GM20431 (cell line): ENCODE data around the gene PGRMC2.
"Not testable (repeated sequence)": the region's sequence is repeated elsewhere in the genome, so short reads cannot be mapped to it uniquely, and the experiment has no call there.

Source experiments
- in situ Hi-C: fragments of 300-500 bp; cut with MseI, MboI; formaldehyde crosslinking; loops from one replicate; pipeline ENCODE4 v1.15.0; 2020; ENCODE audit warnings: low sequenced_read_pairs; ENCODE audit not compliant: unreplicated experiment

The PGRMC2 gene

DNA sequence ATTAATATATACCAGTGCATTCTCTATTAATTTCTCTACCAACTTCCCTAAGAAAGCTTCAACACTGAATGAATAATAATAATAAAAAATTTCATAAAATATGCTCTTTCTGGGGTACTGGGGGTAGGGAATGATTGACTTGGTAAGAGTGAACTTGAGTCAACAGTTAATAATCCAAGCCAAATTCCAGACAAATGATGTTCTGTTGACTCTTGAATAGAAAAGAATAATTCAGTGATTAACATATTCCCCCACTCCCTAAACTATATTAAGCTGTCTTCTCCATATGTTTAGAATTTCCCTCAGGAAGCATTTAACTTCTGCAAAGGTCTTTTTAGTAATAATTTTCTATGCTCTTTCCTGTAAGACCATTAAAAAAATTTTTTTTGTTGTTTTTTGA is 12.3 kb downstream of the PGRMC2 start:
- in situ Hi-C loops: no loop called here

DNA sequence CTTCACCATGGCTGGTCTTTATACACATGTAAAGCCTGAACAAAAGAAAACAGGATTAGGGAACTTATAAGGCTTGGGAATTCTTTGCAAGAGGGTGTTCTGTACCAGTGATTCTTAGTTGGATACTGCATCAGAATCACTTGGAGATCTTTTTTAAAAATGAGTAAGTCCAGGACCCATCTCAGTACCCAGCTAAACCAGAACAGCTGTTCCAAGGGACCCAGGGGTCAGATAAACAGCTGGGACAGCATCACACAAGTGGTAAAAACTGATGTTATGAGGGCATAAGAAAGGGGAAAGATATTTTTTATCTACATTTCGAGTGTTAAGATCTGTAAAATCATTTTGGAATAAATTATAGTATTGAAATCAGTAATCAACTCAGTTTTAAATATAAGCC is 16.1 kb downstream of the PGRMC2 start:
- in situ Hi-C loops: no loop called here

DNA sequence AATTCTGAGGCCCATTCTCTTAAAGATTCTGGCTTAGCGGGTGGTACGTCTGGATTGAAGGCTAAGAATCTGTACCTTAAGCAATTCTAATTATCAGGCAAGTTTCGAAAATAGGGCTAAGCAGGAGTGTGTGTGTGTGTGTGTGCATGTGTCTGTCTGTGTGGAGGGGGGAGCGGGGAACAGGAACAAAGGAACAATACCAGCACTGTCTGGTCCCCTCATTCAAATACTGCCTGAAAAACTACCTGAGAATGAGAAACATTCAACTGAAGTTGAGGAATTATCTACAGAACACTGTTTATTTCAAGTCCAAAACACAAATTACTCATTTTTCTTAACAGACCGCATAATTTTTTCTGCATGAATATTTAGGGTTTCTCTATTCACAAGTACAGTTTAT is 18.6 kb downstream of the PGRMC2 start:
- in situ Hi-C loops: no loop called here

DNA sequence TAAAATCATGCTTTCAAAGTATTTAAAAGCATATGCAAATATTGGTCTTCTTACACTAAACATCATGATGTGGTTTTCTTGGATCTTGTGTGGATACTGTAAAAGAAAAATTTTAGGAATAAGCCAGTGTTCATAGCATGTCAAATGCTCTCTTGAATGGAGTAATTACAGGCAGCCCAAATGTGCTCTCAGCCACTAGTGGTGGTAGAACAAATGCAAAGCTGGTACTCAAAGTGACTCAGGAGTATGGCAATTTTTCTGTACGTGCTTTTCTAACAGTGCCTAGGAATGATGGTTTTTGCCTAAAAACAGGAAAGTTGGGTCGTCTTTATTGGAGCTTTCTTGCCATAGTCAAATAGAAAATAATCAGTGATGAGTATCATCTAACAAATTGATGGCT is 19.9 kb downstream of the PGRMC2 start:
- in situ Hi-C loops: no loop called here

DNA sequence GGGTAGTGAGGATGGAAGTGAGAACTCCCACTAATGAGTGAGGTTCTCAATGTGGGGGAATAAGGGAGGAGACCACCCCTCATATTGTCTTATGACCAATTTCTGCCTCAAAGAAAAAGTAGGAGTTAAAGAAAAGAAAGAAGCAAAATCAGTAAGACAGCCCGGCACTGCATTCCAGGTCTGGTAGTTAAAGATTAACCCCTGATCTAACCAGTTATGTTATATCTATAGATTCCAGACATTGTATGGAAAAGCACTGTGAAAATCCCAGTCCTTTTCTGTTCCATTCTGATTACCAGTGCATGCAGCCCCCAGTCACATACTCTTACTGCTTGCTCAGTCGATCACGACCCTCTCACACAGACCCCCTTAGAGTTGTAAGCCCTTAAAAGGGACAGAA is 20.4 kb downstream of the PGRMC2 start:
- in situ Hi-C loops: not testable (repeated sequence)

DNA sequence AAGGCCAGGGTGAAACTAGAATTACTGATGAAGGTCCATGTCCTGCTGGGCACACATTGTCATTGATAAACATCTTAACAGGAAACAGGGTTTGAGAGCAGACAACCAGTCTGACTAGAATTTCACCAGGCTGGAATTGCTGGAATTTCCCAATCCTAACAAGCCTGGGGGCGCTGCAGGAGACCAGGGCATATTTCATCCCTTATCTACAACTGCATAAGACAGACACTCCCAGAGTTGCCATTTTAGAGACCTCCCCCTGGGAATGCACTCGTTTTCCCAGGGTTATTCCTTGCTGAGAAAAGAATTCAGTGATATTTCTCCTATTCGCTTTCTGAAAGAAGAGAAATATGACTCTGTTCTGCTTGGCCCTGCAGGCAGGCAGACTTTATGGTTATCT is 22.1 kb downstream of the PGRMC2 start:
- in situ Hi-C loops: not testable (repeated sequence)

DNA sequence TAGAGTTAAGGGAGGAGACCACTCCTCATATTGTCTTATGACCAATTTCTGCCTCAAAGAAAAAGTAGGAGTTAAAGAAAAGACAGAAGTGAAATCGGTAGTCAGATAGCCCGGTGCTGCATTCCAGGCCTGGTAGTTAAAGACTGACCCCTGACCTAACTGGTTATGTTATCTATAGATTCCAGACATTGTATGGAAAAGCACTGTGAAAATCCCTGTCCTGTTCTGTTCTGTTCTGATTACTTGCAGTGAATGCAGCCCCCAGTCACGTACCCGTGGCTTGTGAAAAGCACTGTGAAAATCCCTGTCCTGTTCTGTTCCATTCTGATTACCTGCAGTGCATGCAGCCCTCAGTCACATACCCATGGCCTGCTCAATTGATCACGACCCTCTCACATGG is 27.7 kb downstream of the PGRMC2 start:
- in situ Hi-C loops: not testable (repeated sequence)

DNA sequence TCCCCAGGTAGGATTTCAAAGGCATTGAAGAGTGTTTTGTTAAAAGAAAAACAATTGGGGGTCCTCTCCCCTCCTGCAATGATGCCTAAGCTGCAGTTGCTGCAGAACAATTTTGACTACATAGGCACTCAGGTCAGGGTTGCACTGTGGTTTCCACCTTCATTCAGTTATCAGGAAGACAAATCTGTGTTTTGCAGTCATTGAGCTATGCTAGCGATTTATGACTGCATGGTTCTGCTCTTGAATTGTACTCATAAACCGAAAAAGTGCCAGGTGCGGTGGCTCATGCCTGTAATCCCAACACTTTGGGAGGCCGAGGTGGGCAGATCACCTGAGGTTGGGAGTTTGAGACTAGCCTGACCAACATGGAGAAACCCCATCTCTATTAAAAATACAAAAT is 29.4 kb downstream of the PGRMC2 start:
- in situ Hi-C loops: not testable (repeated sequence)

DNA sequence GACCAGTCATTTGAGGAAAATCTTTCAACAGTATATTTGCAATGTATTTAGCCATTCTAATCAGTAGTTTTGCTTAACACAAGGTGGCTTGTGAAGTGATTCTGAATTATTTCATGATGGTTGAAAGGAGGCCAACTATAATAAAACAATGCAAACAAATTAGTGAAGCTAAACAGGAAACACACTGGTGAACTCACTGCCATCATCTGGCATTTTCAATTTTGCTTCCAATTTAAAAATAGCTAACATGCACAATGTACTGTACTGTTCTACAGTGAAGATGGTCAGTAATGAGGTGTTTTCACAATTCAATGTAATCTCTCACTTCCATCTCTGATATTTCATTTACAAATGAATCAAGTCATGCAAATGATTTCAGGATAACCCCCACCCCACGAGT is 31.1 kb downstream of the PGRMC2 start:
- in situ Hi-C loops: no loop called here

DNA sequence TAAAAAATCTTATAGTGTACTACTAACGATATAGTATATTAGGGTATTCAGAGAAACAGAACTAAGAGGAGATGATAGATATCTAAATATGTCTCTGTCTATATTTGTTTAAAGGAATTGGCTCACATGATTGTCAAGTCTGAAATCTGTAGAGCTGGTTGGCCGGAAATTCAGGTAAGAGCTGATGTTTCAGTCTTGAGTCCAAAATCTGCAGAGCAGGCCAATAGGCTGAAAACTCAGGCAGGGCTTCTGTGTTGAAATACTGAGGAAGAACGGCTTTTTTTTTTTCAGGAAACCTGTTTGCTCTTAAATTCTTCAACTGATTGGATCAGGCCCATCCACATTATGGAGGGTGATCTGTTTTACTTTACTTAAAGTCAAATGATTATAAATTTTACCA is 31.7 kb downstream of the PGRMC2 start:
- in situ Hi-C loops: no loop called here

DNA sequence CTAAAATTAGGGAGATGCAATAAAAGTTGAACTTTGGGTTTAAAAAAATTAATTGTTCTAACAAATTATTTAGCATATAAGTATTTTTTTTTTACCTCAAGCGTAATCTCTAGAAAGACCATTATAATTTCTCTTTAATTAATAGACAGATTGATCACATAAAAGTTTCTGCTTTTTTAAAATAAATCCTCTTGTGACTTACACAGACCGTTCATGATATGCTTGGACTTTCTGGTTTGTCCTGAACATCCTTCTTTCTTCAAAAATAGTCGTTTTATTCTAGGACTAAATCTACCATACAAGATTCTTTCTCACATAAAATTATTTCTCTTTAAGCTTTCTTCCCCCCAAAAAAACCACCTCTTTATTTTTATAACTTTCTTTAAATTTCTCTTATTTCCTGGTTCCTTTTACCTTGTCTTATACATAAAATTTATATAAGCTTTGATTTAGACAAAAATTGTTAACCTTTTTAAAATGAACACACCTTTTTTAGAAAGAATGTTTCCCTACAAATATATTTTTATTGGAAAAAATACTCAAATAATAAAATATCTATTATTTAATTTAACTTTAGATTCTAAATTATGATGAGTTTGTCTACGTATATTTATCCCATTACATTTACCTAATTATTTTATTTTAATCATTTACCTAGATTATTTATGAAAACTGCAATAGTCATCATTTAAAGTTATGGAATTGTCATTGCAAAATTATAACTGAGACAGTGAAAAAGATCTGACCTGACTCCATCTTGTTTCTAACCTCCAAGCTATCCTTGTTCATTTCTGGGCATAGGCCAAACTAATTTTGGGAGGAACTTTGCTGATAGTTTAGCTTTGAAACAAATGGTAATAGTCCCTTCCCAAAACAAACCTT is 37.6 kb downstream of the PGRMC2 start:
- in situ Hi-C loops: no loop called here

DNA sequence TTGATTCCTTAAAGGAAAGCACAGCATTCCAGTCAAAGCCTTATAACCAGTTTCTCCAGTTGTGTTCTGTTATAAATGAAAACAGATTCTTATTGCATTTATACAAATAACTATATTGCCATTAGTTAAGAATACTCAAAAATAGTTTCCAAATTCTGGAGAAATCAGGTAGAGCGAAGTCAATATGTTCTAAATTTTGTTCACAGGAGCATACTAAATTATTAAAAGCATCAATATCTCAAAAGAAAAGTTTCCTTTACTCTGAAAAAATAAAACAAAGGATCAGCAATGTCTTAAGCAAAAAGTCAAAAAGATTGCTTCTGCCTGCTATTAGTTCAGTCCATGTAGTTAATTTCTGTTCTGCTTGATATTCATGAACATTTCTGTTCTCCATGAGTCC is 39.7 kb downstream of the PGRMC2 start:
- in situ Hi-C loops: no loop called here

DNA sequence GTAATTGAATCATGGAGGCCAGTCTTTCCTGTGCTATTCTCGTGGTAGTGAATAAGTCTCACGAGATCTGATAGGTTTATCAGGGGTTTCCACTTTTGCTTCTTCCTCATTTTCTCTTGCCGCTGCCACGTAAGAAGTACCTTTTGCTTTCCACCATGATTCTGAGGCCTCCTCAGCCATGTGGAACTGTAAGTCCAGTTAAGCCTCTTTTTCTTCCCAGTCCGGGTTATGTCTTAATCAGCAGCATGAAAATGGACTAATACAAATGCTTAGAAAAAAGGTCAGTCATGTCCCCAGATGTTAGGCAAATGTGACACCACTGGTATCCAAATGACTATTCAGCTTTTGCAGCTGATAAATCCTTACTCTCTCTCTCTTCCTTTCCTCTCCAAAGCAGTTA is 42.2 kb downstream of the PGRMC2 start:
- in situ Hi-C loops: not testable (repeated sequence)

DNA sequence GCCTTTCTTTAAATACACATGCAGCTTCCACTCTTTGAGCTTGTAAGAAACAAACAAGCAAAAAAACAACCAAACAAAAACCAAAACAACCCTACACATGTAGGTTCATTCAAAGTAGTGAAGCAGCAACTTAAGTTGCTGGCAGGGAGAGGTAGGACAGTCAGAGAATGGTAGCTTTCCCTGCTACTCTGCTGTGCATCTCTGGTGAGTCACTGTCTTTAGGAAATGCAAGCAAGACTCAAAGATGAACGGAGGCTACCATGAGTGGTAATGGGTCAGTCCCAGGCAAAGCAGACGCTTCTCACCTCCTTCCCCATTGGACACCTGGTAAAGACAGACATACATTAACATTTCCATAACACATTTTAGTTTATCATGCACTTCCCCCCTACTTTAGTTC is 43.2 kb downstream of the PGRMC2 start:
- in situ Hi-C loops: no loop called here

DNA sequence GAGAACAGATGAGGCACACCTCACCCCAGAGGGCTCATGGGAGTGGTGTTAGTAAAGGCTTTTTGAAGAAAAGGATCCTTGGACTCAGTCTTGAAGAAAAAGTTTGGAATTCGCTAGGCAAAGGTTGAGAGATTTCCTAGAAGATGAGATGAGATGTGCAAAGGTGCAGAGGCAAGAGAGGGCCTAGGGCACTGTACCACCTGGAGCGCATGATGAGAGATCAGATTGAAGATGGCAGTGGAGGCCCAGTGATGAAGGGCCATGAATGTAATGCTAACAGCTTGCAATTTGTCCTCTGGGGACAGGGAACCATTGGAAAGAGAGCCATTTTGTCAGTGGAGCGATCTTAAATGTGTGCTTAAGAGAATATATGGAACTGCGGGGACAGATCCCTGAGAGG is 45.0 kb downstream of the PGRMC2 start:
- in situ Hi-C loops: no loop called here

DNA sequence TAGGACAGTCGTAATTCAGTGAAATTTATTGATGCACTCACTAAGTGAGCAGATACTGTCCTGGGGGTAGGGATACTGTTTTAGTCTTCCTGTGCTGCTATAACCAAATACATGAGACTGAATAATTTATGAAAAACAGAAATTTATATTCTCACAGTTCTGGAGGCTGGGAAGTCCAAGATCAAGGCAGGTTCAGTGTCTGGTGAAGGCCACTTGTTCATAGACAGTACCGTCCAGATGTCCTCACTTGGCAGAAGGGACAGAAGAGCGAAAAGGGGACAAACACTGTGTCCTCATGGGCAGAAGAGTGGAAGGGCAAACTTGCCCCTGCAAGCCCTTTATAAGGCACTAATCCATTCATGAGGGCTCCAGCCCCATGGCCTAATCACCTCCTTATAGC is 45.6 kb downstream of the PGRMC2 start:
- in situ Hi-C loops: no loop called here

DNA sequence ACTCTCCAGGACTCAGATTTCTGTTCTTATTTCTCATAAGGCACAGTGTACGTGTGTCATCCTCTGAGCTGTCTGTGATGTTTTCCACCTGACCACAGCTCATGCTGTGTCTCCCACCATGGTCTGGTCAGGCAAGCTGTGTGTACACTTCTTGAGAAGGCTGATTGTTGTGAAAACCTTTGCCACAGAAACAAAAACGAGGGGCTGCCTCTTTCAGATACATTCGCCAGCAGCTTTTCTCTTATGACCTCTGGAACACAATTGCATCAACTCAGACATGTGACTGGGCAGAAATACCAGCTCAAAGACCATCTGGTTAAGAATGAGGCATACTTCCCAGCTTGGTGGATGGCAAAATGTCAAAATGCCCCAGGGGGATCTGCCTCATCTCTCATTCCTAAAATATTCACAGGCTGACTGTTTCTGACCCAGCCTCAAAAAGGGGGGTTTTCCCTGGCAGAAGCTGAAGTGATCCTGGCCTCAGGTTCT is 46.1 kb downstream of the PGRMC2 start:
- in situ Hi-C loops: no loop called here

DNA sequence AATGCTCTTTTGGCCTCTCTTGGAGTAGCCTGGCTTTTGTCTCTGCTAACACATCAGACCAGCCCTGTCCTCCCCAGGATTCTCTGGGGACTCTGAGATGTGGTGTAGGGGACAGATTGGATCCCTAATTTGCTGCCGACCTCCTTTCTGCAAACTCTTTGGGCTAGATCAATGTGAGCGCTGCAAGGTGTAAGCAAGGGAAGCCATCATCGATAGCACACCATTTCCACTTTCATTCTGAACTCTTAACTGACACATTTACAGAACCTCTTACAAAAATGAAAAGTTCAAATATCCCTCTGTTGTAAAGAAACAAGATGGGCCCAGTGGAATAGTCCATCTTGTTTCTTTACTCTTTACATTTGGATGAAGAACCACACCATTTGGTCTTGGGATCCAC is 46.6 kb downstream of the PGRMC2 start:
- in situ Hi-C loops: no loop called here

DNA sequence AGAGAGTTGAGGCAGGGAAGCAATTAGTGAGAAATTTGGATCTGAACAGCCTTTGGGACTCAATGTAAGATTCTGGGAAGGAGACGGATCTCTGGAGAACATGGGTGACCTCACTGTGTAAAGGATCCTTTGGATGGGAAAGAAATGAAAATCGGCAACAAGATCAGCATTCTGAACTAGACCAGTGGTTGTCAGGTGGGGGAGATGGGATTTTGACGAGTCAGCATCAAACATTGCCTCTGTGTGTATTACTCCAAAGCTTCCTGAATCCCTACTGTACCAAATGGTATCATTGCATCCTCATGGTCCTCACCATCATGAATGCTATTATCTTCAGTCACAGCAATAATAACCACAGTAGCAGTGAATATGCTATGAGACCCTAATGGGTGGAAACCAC is 52.8 kb downstream of the PGRMC2 start:
- in situ Hi-C loops: no loop called here

DNA sequence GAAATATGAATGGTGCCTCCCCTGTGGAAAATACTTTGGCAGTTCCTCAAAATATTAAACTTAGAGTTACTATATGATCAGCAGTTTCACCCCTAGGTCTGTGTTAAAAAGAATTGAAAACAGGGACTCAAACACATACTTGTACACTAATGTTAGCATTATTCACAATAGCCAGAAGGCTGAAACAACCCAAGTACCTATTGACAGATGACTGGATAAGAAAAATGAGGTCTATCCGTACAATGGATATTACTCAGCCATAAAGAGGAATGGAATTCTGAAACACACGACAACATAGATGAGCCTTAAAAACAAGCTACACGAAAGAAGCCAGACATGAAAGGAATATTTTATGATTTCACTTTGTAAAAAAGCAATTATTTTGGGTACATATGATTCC is 54.9 kb downstream of the PGRMC2 start:
- in situ Hi-C loops: no loop called here

DNA sequence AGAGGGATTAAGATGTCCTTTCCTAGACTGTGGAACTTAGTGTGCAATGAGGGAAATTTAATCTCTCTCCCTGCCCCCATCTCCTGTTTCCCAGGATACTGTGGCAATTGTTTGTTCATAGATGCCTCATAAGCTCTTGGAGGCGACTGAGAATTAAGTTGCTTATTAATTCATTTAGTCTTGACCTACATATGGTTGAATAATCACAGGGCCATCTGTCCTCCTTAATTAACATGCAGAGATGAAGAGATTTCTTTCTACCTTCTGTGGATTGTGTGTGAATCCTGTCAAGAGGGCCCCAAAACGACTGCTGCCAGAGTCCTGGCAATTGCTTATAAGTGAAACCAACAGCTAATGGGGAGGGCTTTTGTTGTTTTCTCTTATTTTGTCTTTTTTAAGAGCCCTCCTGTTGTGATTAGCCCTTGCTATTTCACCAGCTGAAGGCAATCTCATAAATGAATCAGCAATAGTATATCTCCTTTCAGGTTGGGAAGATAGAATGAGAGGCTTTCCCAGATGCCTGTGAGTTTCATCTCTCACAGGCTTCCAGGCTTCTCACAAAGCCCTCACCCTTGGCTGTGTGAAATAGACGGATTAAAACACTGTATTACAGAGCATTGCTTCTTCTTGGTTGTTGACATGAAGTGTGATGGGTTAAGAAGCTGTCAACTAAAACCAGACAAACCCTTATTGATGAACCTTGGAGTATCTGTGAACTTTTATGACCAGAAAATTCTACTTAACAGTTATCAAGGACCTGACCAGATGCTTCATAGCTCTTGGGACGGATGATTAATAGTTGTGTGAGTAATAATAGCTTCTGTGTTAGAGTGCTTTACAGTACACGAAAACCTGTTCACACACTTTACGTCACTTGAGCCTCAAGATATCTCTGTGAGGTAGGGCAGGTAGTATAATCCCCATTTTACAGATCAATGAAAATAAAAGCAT is 58.5 kb downstream of the PGRMC2 start:
- in situ Hi-C loops: no loop called here
